ENCODE results near the gene UVRAG. TPM values are rescaled to one million over a fixed set of nuclear protein-coding genes. Genes with fewer than 3 reads are reported as not detected.
A peak's percentile ranks its signal among the peaks of the same experiment; 100 is the strongest.

Gene UVRAG
- total and polyA plus RNA-seq, 5 donors from 2014 or later: 13.7 to 37.2 (median 16.6) TPM

- no peaks in the 10 kb centered on the region for H3K4me1 ChIP-seq (ENCODE audit: control insufficient read depth, insufficient read depth, low read length, poor library complexity, severe bottlenecking)
- no peak overlapping the region for H3K4me3 ChIP-seq (ENCODE audit: low read depth, low read length)
- H3K27me3 ChIP-seq (ENCODE audit: control insufficient read depth, insufficient read depth, low read length): no peaks in the 10 kb centered on the region
- ATAC-seq (ENCODE audit: low read depth in 2 of 2) (no peak), DNase-seq (no peak)
- Mint-ChIP-seq H3K9me3 (no peaks in the 10 kb centered on the region), H3K27me3 (no peaks in the 10 kb centered on the region), H3K36me3 (peaks cover 14% of the 10 kb centered on the region), H3K27ac (no peak overlapping the region), H3K4me3 (no peak overlapping the region), H3K4me1 (peaks cover 20 to 37% (median 29%) of the 10 kb centered on the region in 4 donors)
- H3K36me3 ChIP-seq (ENCODE audit: control insufficient read depth, insufficient read depth, low read length): peaks cover 3% of the 10 kb centered on the region
- H3K9me3 ChIP-seq (ENCODE audit: control insufficient read depth in 2 of 2, low read length in 2 of 2): no peaks in the 10 kb centered on the region
- H3K27ac ChIP-seq (ENCODE audit: insufficient read depth, low read length, poor library complexity, severe bottlenecking): no peak overlapping the region
Observed at GRCh38 chr11:75834728-75835127, 19.7 kb downstream of the UVRAG start.

GRCh38 chr11:75836417-75836816, 21.4 kb downstream of the UVRAG start:
- H3K9me3 Mint-ChIP-seq: no peaks in the 10 kb centered on the region
- no peak for DNase-seq
- Histone ChIP-seq H3K4me3 (ENCODE audit: low read depth, low read length) (no peak overlapping the region), H3K36me3 (ENCODE audit: control insufficient read depth, insufficient read depth, low read length) (peaks cover 3% of the 10 kb centered on the region), H3K9me3 (ENCODE audit: control insufficient read depth in 2 of 2, low read length in 2 of 2) (no peaks in the 10 kb centered on the region), H3K27ac (ENCODE audit: insufficient read depth, low read length, poor library complexity, severe bottlenecking) (no peak overlapping the region), H3K27me3 (ENCODE audit: control insufficient read depth, insufficient read depth, low read length) (no peaks in the 10 kb centered on the region), H3K4me1 (ENCODE audit: control insufficient read depth, insufficient read depth, low read length, poor library complexity, severe bottlenecking) (no peaks in the 10 kb centered on the region)
- peak overlapping the region in 2 of 3 donors; percentile 6 to 7 for H3K27ac Mint-ChIP-seq
- no peak overlapping the region for H3K4me3 Mint-ChIP-seq
- no peaks in the 10 kb centered on the region for H3K27me3 Mint-ChIP-seq
- H3K36me3 Mint-ChIP-seq: peaks cover 13% of the 10 kb centered on the region
- peaks cover 21 to 48% (median 36%) of the 10 kb centered on the region in 4 donors for H3K4me1 Mint-ChIP-seq
- ATAC-seq (ENCODE audit: low read depth in 2 of 2): no peak

DNA sequence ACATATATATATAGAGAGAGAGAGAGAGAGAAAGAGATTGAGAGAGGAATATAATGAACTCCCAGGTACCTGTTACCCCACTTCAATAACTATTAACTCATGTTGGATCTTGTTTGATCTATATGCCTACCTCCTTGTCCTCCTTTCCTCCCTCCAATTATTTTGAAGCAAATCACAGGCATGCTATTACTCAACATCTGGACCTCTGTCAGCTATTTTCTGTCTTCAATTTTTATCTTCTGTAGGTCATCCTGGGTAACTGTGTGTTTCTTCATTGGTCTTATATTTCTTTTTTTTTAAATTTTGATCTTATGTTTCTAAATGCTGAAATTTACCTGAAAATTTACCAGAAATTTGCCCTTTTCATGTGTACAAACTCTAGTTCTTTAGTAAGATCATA, 24.8 kb downstream of the UVRAG start:
- peak overlapping the region in 1 of 3 donors; percentile 65 for H3K27ac Mint-ChIP-seq
- H3K27me3 Mint-ChIP-seq: no peaks in the 10 kb centered on the region
- H3K27ac ChIP-seq (ENCODE audit: insufficient read depth, low read length, poor library complexity, severe bottlenecking): no peak overlapping the region
- ATAC-seq (ENCODE audit: low read depth in 2 of 2) (no peak), DNase-seq (no peak)
- no peaks in the 10 kb centered on the region for H3K9me3 Mint-ChIP-seq
- H3K4me1 ChIP-seq (ENCODE audit: control insufficient read depth, insufficient read depth, low read length, poor library complexity, severe bottlenecking): no peaks in the 10 kb centered on the region
- no peaks in the 10 kb centered on the region for H3K9me3 ChIP-seq (ENCODE audit: control insufficient read depth in 2 of 2, low read length in 2 of 2)
- no peak overlapping the region for H3K4me3 Mint-ChIP-seq
- peaks cover 10% of the 10 kb centered on the region for H3K36me3 Mint-ChIP-seq
- H3K4me3 ChIP-seq (ENCODE audit: low read depth, low read length): no peak overlapping the region
- H3K27me3 ChIP-seq (ENCODE audit: control insufficient read depth, insufficient read depth, low read length): no peaks in the 10 kb centered on the region
- H3K36me3 ChIP-seq (ENCODE audit: control insufficient read depth, insufficient read depth, low read length): peaks cover 3% of the 10 kb centered on the region
- H3K4me1 Mint-ChIP-seq: peaks cover 25 to 44% (median 35%) of the 10 kb centered on the region in 4 donors

DNA sequence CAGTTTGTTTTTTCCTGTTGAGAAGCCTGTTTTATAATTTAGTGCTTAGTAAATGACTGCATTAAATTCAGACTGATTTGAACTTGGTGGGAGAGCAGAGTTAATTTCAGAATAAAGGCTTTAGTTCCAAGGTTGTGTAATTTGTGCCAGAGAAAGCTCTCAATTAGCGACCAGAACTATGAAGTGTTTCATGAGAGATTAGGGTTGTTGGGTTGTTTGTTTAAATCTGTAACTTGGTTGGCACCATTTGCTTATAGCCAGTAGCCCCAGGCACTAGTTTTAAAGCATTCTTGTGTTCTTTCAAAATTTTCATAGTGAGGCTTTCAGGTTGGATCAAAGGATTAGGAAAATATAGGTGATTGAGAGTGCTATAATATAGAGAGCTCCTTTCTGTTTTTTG, 25.5 kb downstream of the UVRAG start:
- Histone ChIP-seq H3K4me1 (ENCODE audit: control insufficient read depth, insufficient read depth, low read length, poor library complexity, severe bottlenecking) (no peaks in the 10 kb centered on the region), H3K27ac (ENCODE audit: insufficient read depth, low read length, poor library complexity, severe bottlenecking) (no peak overlapping the region), H3K36me3 (ENCODE audit: control insufficient read depth, insufficient read depth, low read length) (peaks cover 3% of the 10 kb centered on the region), H3K27me3 (ENCODE audit: control insufficient read depth, insufficient read depth, low read length) (no peaks in the 10 kb centered on the region), H3K4me3 (ENCODE audit: low read depth, low read length) (no peak overlapping the region), H3K9me3 (ENCODE audit: control insufficient read depth in 2 of 2, low read length in 2 of 2) (no peaks in the 10 kb centered on the region)
- H3K36me3 Mint-ChIP-seq: peaks cover 14% of the 10 kb centered on the region
- H3K4me3 Mint-ChIP-seq: no peak overlapping the region
- no peaks in the 10 kb centered on the region for H3K27me3 Mint-ChIP-seq
- peak overlapping the region in 1 of 3 donors; percentile 55 for H3K27ac Mint-ChIP-seq
- H3K4me1 Mint-ChIP-seq: peaks cover 29 to 44% (median 35%) of the 10 kb centered on the region in 4 donors
- no peaks in the 10 kb centered on the region for H3K9me3 Mint-ChIP-seq
- no peak for ATAC-seq (ENCODE audit: low read depth in 2 of 2)
- DNase-seq: no peak

- H3K4me3 Mint-ChIP-seq: no peak overlapping the region
- no peak overlapping the region for H3K27ac ChIP-seq (ENCODE audit: insufficient read depth, low read length, poor library complexity, severe bottlenecking)
- peak overlapping the region in 1 of 3 donors; percentile 14 for H3K27ac Mint-ChIP-seq
- no peaks in the 10 kb centered on the region for H3K9me3 ChIP-seq (ENCODE audit: control insufficient read depth in 2 of 2, low read length in 2 of 2)
- no peak overlapping the region for H3K4me3 ChIP-seq (ENCODE audit: low read depth, low read length)
- ATAC-seq (ENCODE audit: low read depth in 2 of 2) (no peak), DNase-seq (no peak)
- peaks cover 29 to 41% (median 35%) of the 10 kb centered on the region in 4 donors for H3K4me1 Mint-ChIP-seq
- peaks cover 21% of the 10 kb centered on the region for H3K36me3 Mint-ChIP-seq
- H3K27me3 ChIP-seq (ENCODE audit: control insufficient read depth, insufficient read depth, low read length): no peaks in the 10 kb centered on the region
- H3K9me3 Mint-ChIP-seq: peaks cover 0 to 1% (median 0%) of the 10 kb centered on the region in 7 donors
- H3K4me1 ChIP-seq (ENCODE audit: control insufficient read depth, insufficient read depth, low read length, poor library complexity, severe bottlenecking): no peaks in the 10 kb centered on the region
- H3K27me3 Mint-ChIP-seq: no peaks in the 10 kb centered on the region
- peaks cover 3% of the 10 kb centered on the region for H3K36me3 ChIP-seq (ENCODE audit: control insufficient read depth, insufficient read depth, low read length)
Observed at GRCh38 chr11:75841739-75842138, 26.7 kb downstream of the UVRAG start.

DNA sequence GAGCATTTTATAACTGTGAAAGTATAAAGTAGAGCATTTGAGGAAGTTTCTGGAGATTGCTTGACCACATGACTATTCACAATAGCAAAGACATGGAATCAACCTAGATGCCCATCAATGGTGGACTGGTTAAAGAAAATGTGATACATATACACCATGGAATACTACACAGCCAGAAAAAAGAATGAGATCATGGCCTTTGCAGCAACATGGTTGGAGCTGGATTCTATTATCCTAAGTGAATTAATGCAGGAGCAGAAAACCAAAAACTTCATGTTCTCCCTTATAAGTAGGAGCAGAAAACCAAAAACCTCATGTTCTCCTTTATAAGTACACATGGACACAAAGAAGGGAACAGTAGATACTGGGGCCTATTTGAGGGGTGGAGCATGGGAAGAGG, 30.3 kb downstream of the UVRAG start:
- no peak for ATAC-seq (ENCODE audit: low read depth in 2 of 2)
- peaks cover 0 to 1% (median 0%) of the 10 kb centered on the region in 7 donors for H3K9me3 Mint-ChIP-seq
- H3K4me1 Mint-ChIP-seq: peaks cover 30 to 40% (median 34%) of the 10 kb centered on the region in 4 donors

DNA sequence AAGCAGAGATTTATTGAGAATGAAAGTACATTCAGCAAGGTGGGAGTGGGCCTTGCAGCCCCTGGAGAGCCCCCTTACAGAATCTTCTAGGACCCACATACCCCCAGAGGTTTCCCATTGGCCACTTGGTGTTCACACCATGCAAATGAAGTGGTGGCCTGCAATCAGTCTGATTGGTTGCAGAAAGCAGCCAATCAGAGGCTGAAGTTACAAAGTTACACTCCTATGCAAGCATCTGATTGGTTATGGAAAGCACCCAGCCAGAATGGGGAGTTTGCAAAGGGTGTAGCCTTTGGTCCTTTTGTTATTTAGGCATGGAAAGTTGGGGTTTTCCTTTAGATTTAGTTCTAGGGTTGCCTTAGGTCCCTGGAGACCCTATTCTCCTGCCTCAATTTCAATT, 34.9 kb downstream of the UVRAG start:
- ATAC-seq (ENCODE audit: low read depth in 2 of 2): no peak
- H3K4me1 Mint-ChIP-seq: peaks cover 25 to 42% (median 30%) of the 10 kb centered on the region in 4 donors
- H3K36me3 Mint-ChIP-seq: peaks cover 26% of the 10 kb centered on the region

More for the DNA sequence above, 30.3 kb downstream of the UVRAG start:
- Histone ChIP-seq H3K27ac (ENCODE audit: insufficient read depth, low read length, poor library complexity, severe bottlenecking) (no peak overlapping the region), H3K9me3 (ENCODE audit: control insufficient read depth in 2 of 2, low read length in 2 of 2) (no peaks in the 10 kb centered on the region), H3K27me3 (ENCODE audit: control insufficient read depth, insufficient read depth, low read length) (no peaks in the 10 kb centered on the region), H3K36me3 (ENCODE audit: control insufficient read depth, insufficient read depth, low read length) (no peaks in the 10 kb centered on the region), H3K4me3 (ENCODE audit: low read depth, low read length) (no peak overlapping the region), H3K4me1 (ENCODE audit: control insufficient read depth, insufficient read depth, low read length, poor library complexity, severe bottlenecking) (peaks cover 2% of the 10 kb centered on the region)
- Mint-ChIP-seq H3K36me3 (peaks cover 16% of the 10 kb centered on the region), H3K27me3 (no peaks in the 10 kb centered on the region), H3K27ac (no peak overlapping the region), H3K4me3 (no peak overlapping the region)
- no peak for DNase-seq

DNA sequence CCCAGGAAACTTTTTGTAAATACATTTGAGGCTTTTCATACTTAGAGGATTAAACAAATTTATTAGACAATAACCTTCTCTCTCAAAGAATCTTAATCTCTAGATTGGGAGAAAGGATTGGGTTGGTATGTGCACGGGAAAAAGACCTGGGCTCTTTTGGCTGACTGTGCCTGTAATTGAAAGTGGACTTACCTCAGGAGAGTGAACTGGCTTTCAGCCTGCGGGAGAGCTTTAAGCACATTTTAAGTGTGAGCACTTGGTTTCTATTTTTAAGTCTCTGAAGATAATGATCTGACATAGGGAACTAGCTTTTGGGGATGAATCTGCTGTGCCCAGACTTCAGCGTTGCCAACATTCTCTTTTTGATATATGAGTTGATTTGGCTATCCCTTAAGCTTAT, 35.8 kb downstream of the UVRAG start:
- Histone ChIP-seq H3K27ac (ENCODE audit: insufficient read depth, low read length, poor library complexity, severe bottlenecking) (no peak overlapping the region), H3K4me3 (ENCODE audit: low read depth, low read length) (no peak overlapping the region), H3K9me3 (ENCODE audit: control insufficient read depth in 2 of 2, low read length in 2 of 2) (no peaks in the 10 kb centered on the region), H3K36me3 (ENCODE audit: control insufficient read depth, insufficient read depth, low read length) (peaks cover 12% of the 10 kb centered on the region), H3K27me3 (ENCODE audit: control insufficient read depth, insufficient read depth, low read length) (no peaks in the 10 kb centered on the region), H3K4me1 (ENCODE audit: control insufficient read depth, insufficient read depth, low read length, poor library complexity, severe bottlenecking) (peaks cover 4% of the 10 kb centered on the region)
- Mint-ChIP-seq H3K36me3 (peaks cover 29% of the 10 kb centered on the region), H3K9me3 (peaks cover 0 to 1% (median 0%) of the 10 kb centered on the region in 7 donors), H3K27me3 (no peaks in the 10 kb centered on the region), H3K4me3 (no peak overlapping the region), H3K27ac (peak overlapping the region in 2 of 3 donors; percentile 33 to 44), H3K4me1 (peaks cover 17 to 44% (median 31%) of the 10 kb centered on the region in 4 donors)
- ATAC-seq (ENCODE audit: low read depth in 2 of 2) (no peak), DNase-seq (no peak)

More for the DNA sequence above, 34.9 kb downstream of the UVRAG start:
- Mint-ChIP-seq H3K27ac (peak overlapping the region in 2 of 3 donors; percentile 33 to 53), H3K9me3 (peaks cover 0 to 1% (median 0%) of the 10 kb centered on the region in 7 donors), H3K4me3 (no peak overlapping the region), H3K27me3 (no peaks in the 10 kb centered on the region)
- peaks cover 4% of the 10 kb centered on the region for H3K4me1 ChIP-seq (ENCODE audit: control insufficient read depth, insufficient read depth, low read length, poor library complexity, severe bottlenecking)
- no peaks in the 10 kb centered on the region for H3K27me3 ChIP-seq (ENCODE audit: control insufficient read depth, insufficient read depth, low read length)
- H3K4me3 ChIP-seq (ENCODE audit: low read depth, low read length): no peak overlapping the region
- H3K27ac ChIP-seq (ENCODE audit: insufficient read depth, low read length, poor library complexity, severe bottlenecking): no peak overlapping the region
- no peak for DNase-seq
- peaks cover 12% of the 10 kb centered on the region for H3K36me3 ChIP-seq (ENCODE audit: control insufficient read depth, insufficient read depth, low read length)
- H3K9me3 ChIP-seq (ENCODE audit: control insufficient read depth in 2 of 2, low read length in 2 of 2): no peaks in the 10 kb centered on the region

Measured in CD4-positive, CD25-positive, alpha-beta regulatory T cell (primary cell).